Measurements from ENCODE around the gene FOXO6. TPM values are rescaled to one million over a fixed set of nuclear protein-coding genes. Genes with fewer than 3 reads are reported as not detected.

FOXO6 gene
- total and polyA plus RNA-seq, 9 of the 15 experiments (the other 6 are each of a cell fraction or from before 2014, with no cell fraction given), result 0.04 to 0.31 (median 0.12) TPM; not detected in 5

DNA sequence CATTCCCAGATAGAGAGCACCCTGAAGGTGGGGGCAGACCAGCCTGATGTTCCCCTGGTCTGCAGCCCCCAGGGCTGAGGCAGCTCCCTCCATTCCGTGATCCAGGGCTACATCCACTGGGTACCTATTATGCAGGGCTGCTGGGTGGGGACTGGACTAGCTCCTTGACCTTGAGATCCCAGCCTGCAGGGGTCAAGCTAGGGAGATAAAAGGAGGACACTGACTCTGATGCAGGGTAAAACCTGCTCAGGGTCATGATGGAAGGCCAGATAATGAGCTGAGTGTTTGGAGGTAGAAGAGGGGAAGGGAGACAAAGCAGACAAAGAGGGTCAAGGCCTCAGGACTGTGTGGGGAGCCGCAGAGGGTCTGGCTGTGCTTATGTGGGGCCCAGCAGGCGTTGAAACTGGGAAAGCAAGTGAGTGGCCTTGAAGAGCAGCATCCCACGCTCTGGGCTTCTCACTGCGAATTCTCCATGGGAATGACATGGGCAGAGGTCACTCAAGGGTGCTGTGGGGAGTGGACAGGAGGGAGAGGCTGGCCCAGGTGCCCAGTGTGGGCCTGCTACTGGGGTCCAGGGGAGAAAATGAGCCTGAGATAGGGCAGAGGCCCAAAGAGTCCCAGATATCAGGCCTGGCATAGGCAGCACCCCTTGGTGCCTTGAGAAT, 9.7 kb downstream of the FOXO6 start (continued):
- TF ChIP-seq ARID1B (IDR thresholded peaks at IDR 0.05), result no peak

GRCh38 chr1:41371630-41372599, 10.7 kb downstream of the FOXO6 start:
- no peak overlapping the region for H3K27ac ChIP-seq (ENCODE audit: extremely low read depth, low read depth, low read length)
- H3K79me2 ChIP-seq (ENCODE audit: control insufficient read depth, insufficient read depth, low read length), result no peaks in the 10 kb centered on the region
- WGBS (ENCODE audit: insufficient coverage, low coverage, missing lambda C conversion rate), result 18% methylated on average over 7 of the region's 7 CpGs
- H3K27me3 ChIP-seq (ENCODE audit: control insufficient read depth in 2 of 2, insufficient read depth in 2 of 2, low read length in 2 of 2), result peaks cover 7 to 45% of the 10 kb centered on the region in 2 experiments
- H3K9ac ChIP-seq (ENCODE audit: insufficient read depth in 1 of 2, low read depth in 2 of 2, low read length in 2 of 2), result peak overlapping the region in 1 of 2 experiments; percentile 73; a peak in 2 of 4 replicates
- H3K4me1 ChIP-seq (replicated peaks in 1 of 2; ENCODE audit: control insufficient read depth in 2 of 2, insufficient read depth in 2 of 2, low read length in 2 of 2), result peaks cover 10 to 17% of the 10 kb centered on the region in 2 experiments; a peak in 4 of 5 replicates
- no peak overlapping the region for H2AFZ ChIP-seq (ENCODE audit: low read depth, low read length)
- H3K9me1 ChIP-seq (ENCODE audit: control insufficient read depth, insufficient read depth, low read length), result no peaks in the 10 kb centered on the region
- ChIA-PET CTCF (ENCODE audit: low intra/inter-chr PET ratio) (no interaction called here), POLR2A (interaction anchor here (1.2 to 1.4 kb wide), 2 partner anchors 12 to 17 kb away, joined by 4 to 5 read pairs; no protein-coding TSS in a partner anchor)
- H3K4me3 ChIP-seq, result no peak overlapping the region
- H3K4me2 ChIP-seq (ENCODE audit: insufficient read depth, low read length), result no peak overlapping the region
- peaks cover 8% of the 10 kb centered on the region; the same call in 1 of the 2 replicates for H4K20me1 ChIP-seq (replicated peaks; ENCODE audit: control insufficient read depth, insufficient read depth, low read length)
- no TSS peak for BruUV-seq (replicated peaks)
- H3K9me3 ChIP-seq (replicated peaks; ENCODE audit: control insufficient read depth, insufficient read depth, low read depth, low read length), result no peaks in the 10 kb centered on the region
- peak in 2 of 4 experiments; percentile 49 to 51 for DNase-seq (ENCODE audit: extremely low read depth in 1 of 4, low spot score in 3 of 4)
- no peaks in the 10 kb centered on the region for H3K36me3 ChIP-seq (ENCODE audit: control insufficient read depth, insufficient read depth, low read length)
- in situ Hi-C loops (cut with MboI) (no loop called here), intact Hi-C loops (cut with micrococcal nuclease) (no loop called here)
- ATAC-seq, result peak; percentile 60
- peak; percentile 51 for FAIRE-seq
- TF ChIP-seq TFAP4 (CRISPR knock-in tag; IDR thresholded peaks at IDR 0.05; ENCODE audit: borderline replicate concordance) (peak; percentile 48; the same call in 1 of the 2 replicates), TCF7L2 (IDR thresholded peaks at IDR 0.05; ENCODE audit: low read depth, low read length) (no peak), ZNF445 (CRISPR knock-in tag; IDR thresholded peaks at IDR 0.05; ENCODE audit: low read depth) (no peak), NRF1 (conservative IDR thresholded peaks at IDR 0.05 in 1 of 2, IDR thresholded peaks at IDR 0.05 in 1 of 2) (peak in 1 of 2 experiments; percentile 15; a peak in 1 of 4 replicates), KLF10 (CRISPR knock-in tag; IDR thresholded peaks at IDR 0.05) (no peak), NR2C2 (CRISPR knock-in tag; IDR thresholded peaks at IDR 0.05) (no peak), NR2C2 (tag; IDR thresholded peaks at IDR 0.05) (peak; percentile 66), RFX5 (IDR thresholded peaks at IDR 0.05; ENCODE audit: low read depth, low read length) (no peak), ETV1 (tag; conservative IDR thresholded peaks at IDR 0.05; ENCODE audit: low read depth) (peak; percentile 60), CTBP1 (IDR thresholded peaks at IDR 0.05; ENCODE audit: borderline replicate concordance) (peak; percentile 64), ZBTB8A (IDR thresholded peaks at IDR 0.05; ENCODE audit: partially characterized antibody) (no peak), ARID3A (IDR thresholded peaks at IDR 0.05; ENCODE audit: borderline replicate concordance, low read depth, low read length) (no peak), ZNF695 (CRISPR knock-in tag; IDR thresholded peaks at IDR 0.05) (no peak), HMG20B (CRISPR knock-in tag; IDR thresholded peaks at IDR 0.05) (no peak), ZNF12 (CRISPR knock-in tag; IDR thresholded peaks at IDR 0.05) (no peak)

Data from K562 (cell line).